Stimulated activated CD8-positive, alpha-beta memory T cell treated with anti-CD3 and anti-CD28 coated beads, Interleukin-7, amount 100 ng/mL, for 4 hours (primary cell): ENCODE measurements around the gene KCTD19.
A peak's percentile ranks its signal among the peaks of the same experiment; 100 is the strongest.

Experiments used
- DNase-seq, 2 donors: peaks; one replicate each; pipeline ENCODE4 v3.0.0-alpha.2; 2020; ENCODE audit warnings: low read depth in 2 of 2

The KCTD19 gene

DNA sequence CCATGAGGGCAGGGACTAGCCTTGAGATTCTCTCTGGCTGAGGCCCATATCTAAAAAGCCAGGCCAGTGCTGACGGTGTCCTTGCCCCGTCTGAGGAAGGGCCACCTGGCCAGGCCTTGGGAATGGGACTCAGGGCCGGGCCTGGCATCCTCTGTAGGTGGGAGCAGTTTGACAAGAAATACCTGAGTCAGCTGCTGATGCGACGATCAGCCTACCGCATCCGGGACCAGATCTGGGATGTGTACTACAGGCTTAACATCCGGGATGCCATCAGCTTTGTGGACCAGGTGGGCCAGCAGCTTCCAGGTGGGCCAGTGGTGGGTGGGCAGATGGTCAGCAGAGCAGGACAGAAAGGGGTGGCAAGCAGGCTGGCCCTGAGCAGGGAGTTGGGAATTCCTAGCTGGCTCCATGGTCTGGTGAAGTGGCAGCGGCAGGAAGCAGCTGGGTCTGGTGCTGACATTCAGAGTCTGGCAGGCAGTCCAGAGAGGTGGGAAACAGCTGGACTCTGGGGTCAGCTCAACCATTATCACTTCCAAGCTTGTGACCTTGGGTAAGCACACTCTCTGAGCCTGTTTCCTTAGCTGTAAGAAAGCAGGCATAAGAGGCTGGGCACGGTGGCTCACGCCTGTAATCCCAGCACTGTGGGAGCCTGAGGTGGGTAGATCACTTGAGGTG is 68.2 kb downstream of the KCTD19 start:
- DNase-seq = no peak

- no peak for DNase-seq
Measured at GRCh38 chr16:67257486-67258160, 68.9 kb downstream of the KCTD19 start.

DNA sequence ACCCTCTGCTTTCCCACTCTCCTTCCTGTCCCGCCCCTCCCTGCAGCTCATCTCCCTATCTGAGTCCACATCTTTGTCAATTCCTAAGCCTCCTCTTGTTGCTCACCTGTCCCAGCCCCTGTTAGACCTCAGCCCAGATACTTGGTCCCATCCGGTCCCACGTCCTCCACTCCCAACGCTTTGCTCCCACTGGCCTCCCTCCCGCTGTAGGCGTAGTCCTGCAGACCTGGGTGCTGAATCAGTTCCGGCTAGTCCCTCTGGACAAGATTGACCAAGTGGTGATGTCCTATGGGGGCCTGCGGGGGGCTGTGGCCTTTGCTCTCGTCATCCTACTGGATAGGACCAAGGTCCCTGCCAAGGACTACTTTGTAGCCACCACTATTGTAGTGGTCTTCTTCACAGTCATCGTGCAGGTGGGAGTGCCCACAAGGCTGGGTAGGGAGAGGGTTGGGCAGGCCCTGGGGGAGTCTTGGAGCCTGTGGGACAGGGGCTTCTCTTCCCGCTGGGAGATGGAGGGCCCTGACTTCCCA is 69.8 kb downstream of the KCTD19 start:
- DNase-seq = no peak

GRCh38 chr16:67255553-67256221 is 70.9 kb downstream of the KCTD19 start:
- DNase-seq = no peak

- no peak for DNase-seq
Measured at GRCh38 chr16:67254801-67255552, 71.6 kb downstream of the KCTD19 start.

DNA sequence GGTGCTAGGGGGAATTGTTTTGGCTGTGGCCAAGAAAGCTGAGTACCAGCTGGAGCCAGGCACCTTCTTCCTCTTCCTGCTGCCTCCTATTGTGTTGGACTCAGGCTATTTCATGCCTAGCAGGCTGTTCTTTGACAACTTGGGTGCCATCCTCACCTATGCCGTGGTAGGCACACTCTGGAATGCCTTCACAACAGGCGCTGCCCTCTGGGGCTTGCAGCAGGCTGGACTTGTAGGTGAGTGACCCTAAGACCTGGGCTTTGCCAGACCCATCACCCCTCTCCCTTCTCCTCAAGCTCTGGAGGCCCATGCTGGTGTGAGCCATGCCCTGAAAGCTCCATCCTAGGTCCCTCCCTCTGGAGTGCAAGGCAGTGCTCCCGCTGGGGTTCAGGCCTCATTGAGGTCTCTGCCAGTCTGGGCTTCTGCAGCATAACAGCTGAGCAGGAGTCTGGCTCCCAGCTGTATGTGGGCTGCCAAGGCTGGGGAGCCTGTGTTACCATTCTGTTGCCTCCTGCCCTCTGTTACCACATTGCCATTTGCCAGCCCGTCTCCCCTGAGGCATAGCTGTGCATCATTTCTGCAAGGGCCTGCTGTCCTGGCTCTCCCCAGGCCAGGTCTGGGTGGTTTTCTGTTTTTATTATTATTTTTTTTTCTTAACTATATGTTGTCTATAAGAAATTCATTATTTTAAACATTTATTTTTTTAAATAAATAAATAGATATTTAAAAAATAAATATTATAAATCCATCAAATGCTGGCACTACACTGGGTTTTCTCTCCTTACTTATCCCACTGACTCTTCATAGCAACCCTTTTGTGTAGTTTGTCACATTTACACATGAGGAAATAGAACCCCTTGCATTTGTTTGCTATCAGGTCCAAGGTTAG is 73.7 kb downstream of the KCTD19 start:
- no peak for DNase-seq

DNA sequence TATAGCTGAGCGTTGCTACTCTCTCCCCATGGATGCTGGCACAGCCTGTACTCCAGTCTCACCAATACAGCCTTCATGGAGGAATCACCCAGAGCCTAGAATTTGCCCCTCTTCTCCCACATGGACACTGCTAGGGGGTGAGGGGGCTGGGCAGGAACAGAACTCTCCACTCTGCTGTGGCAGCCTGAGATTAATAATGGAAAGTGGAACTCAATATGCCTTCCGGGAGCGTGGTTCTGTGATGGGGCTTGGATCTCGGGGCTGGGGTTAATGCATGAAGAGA is 76.6 kb downstream of the KCTD19 start:
- no peak for DNase-seq

- DNase-seq = no peak
Measured at GRCh38 chr16:67249178-67250044, 77.1 kb downstream of the KCTD19 start.

DNA sequence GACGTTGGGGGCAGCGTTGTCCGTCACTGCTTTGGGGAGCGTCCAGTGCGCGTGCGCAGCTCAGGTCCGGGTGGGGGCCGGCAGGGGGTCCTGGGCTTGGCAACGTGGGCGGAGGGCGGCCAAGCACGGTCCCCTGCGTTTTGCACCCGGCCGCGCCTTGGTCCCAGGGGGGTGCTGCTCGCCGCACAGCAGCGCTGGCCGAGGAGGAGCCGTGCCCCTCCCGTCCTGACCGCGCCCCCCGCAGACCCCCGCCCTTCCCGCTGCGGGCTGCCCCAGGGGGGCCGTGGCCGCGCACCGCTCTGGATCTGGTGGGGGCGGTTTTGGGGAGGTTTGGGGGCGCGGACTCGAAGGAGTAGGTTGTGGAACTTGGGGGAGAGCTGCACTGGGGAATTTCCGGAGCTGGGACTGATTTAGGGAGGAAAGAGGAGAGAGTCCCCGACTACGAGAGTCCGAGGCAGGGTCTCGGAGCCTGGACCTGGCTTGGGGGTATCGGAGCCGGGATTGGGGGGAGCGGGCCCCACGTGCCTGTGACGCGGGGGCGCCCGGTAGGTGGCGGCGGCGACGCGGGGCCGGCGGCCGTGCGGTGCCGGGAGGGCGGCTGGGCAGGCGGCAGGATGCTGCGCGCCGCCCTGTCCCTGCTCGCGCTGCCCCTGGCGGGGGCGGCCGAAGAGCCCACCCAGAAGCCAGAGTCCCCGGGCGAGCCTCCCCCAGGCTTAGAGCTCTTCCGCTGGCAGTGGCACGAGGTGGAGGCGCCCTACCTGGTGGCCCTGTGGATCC is 78.0 kb downstream of the KCTD19 start, which contains the start of gene SLC9A5:
TSS of gene SLC9A5 (plus strand) at position 579 of the 777 bp plus-strand sequence. CDS start at position 615, 36 bp downstream.
- no peak for DNase-seq

GRCh38 chr16:67248073-67248400 is 78.5 kb downstream of the KCTD19 start:
- DNase-seq = no peak

- DNase-seq = peak; percentile 90 to 94
Measured at GRCh38 chr16:67247192-67248072, 79.1 kb downstream of the KCTD19 start, which contains the start of gene FHOD1. TSS of gene FHOD1 (minus strand) at chr16:67247481. CDS start at chr16:67247410, 71 bp downstream.

DNA sequence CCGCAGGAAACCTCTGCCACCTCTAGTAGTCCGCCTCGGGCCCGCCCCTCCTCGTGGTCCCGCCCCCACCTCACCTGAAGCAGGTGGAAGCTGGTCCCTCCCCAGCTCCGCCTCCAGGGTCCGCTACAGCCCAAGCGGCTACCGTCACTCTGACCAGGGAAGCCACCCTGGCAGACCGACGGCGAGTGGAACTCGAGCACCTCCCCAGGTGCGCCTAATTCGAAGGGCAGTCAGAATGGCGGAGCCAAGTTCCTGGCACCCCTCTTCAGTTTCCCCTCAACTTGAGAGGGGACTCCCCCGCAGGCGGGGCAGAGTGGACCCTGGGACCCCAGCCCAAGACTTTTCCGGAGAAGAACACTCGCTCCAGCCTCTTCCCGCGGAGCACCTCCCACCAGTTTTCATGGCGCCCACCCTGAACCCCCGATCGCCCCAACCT is 79.8 kb downstream of the KCTD19 start:
- DNase-seq = no peak

- DNase-seq = peak in 1 of 2 donors; percentile 42
Measured at GRCh38 chr16:67246081-67246755, 80.3 kb downstream of the KCTD19 start.

- no peak for DNase-seq
Measured at GRCh38 chr16:67245674-67246080, 80.9 kb downstream of the KCTD19 start.

GRCh38 chr16:67245186-67245585 is 81.4 kb downstream of the KCTD19 start:
- no peak for DNase-seq

GRCh38 chr16:67244387-67245185 is 82.0 kb downstream of the KCTD19 start:
- DNase-seq = peak; percentile 77 to 80

DNA sequence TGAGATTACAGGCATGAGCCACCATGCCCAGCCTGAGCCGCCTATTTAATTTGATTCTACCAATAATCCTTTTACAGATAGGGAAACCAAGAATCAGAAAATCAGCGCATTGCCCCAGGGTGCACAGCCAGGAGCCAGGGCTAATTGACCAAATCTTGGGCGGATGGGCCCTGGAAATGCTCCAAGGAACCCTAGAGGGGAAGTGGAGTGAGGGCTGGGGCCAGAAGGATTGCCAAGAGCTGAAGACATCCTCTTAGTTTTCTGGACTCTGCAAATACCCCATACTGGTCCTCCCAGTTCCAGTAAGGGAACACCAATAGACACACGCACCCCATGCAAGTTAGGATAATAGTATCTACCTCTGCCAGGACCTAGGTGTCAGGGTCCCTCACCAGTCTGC is 83.1 kb downstream of the KCTD19 start:
- no peak for DNase-seq
